Ascending aorta (tissue), 2 donors: ENCODE results near the gene DIDO1. TPM values are rescaled to one million over a fixed set of nuclear protein-coding genes. Genes with fewer than 3 reads are reported as not detected.

Experiments used
- DNase-seq, 2 donors: peaks; one replicate each; pipeline ENCODE4 v3.0.0-alpha.2; 2019; ENCODE audit warnings: low spot score in 2 of 2
- H3K27ac ChIP-seq, 2 donors: fragments of 200-600 bp; sonication (generic); one replicate each; pipeline ENCODE4 v1.5.1; 2016 to 2017; ENCODE audit warnings: mild to moderate bottlenecking in 1 of 2
- H3K27me3 ChIP-seq: fragments of 200-600 bp; sonication (generic); one replicate; pipeline ENCODE4 v1.5.1; 2017
- H3K36me3 ChIP-seq, 2 donors: fragments of 200-600 bp; sonication (generic); one replicate each; pipeline ENCODE4 v1.5.1; 2016
- H3K4me1 ChIP-seq, 2 donors: fragments of 200-600 bp; sonication (generic); one replicate each; pipeline ENCODE4 v1.5.1; 2016 to 2017; ENCODE audit warnings: mild to moderate bottlenecking in 1 of 2
- H3K4me3 ChIP-seq, 2 donors: fragments of 200-600 bp; sonication (generic); one replicate each; pipeline ENCODE4 v1.5.1; 2016 to 2017; ENCODE audit warnings: mild to moderate bottlenecking in 1 of 2
- H3K9me3 ChIP-seq, 2 donors: fragments of 200-600 bp; sonication (generic); one replicate each; pipeline ENCODE4 v1.5.1; 2016
- CTCF ChIP-seq, 3 experiments: fragments of 200-600 bp in 2 of 3; fragments of 450-650 bp in 1 of 3; sonication (generic) in 2 of 3; IDR thresholded peaks; one replicate each; pipeline ENCODE4 v1.5.1; 2016 to 2019; ENCODE audit warnings: antibody characterized with exemption in 3 of 3, mild to moderate bottlenecking in 1 of 3, moderate library complexity in 1 of 3
- intact Hi-C: fragments of 100-400 bp; cut with DNase I; formaldehyde crosslinking; loops from one replicate; pipeline ENCODE4 v1.15.1; 2023
- total RNA-seq: library from RNA; depleted of rRNA; stranded (reverse); fragments of >200 nt; gene quantifications from one replicate; pipeline ENCODE4 v1.1.0, GENCODE V29; 2016

Gene DIDO1
- total RNA-seq, 1 donor from 2014 or later = 42.4 TPM

GRCh38 chr20:62938105-62938888 is 12.0 kb upstream of the DIDO1 start, which contains the start of gene GID8:
Gene GID8, plus strand, starts transcription at chr20:62938147. Its CDS starts 3,356 bp downstream, at chr20:62941503.
- peaks cover 18 to 26% of the 10 kb centered on the region in 2 donors for H3K4me1 ChIP-seq
- peaks cover 11 to 12% of the 10 kb centered on the region in 2 donors for H3K36me3 ChIP-seq
- H3K27ac ChIP-seq = peak within 1 kb of the TSS; percentile 89 to 93
- no peaks in the 10 kb centered on the region for H3K9me3 ChIP-seq
- TF ChIP-seq CTCF (IDR thresholded peaks at IDR 0.05) = peak in 1 of 3 experiments; percentile 20
- H3K4me3 ChIP-seq = peak within 1 kb of the TSS; percentile 82 to 91
- intact Hi-C loops = loop anchor here (1.0 to 10.0 kb wide), 6 partner anchors 13 to 703 kb away; partner anchors contain the start of genes OSBPL2, SLC17A9, TCFL5 and YTHDF1
- H3K27me3 ChIP-seq = no peaks in the 10 kb centered on the region
- peak in 1 of 2 donors; percentile 76 for DNase-seq

- Histone ChIP-seq H3K4me1 (peaks cover 18 to 26% of the 10 kb centered on the region in 2 donors), H3K36me3 (peaks cover 5 to 6% of the 10 kb centered on the region in 2 donors), H3K4me3 (peak overlapping the region; percentile 82 to 91), H3K27ac (peak overlapping the region; percentile 89 to 93), H3K27me3 (no peaks in the 10 kb centered on the region), H3K9me3 (no peaks in the 10 kb centered on the region)
- peak; percentile 85 to 98 for DNase-seq
- no peak for TF ChIP-seq CTCF (IDR thresholded peaks at IDR 0.05)
- intact Hi-C loops = loop anchor here (1.0 to 10.0 kb wide), 8 partner anchors 8 to 703 kb away; partner anchors contain the start of genes OSBPL2, SLC17A9, TCFL5 and YTHDF1
Measured at GRCh38 chr20:62937268-62938104, 11.2 kb upstream of the DIDO1 start.

- DNase-seq = no peak
- Histone ChIP-seq H3K27ac (no peak overlapping the region), H3K4me1 (peaks cover 18 to 26% of the 10 kb centered on the region in 2 donors), H3K9me3 (no peaks in the 10 kb centered on the region), H3K4me3 (peak overlapping the region; percentile 82 to 91), H3K27me3 (no peaks in the 10 kb centered on the region), H3K36me3 (no peaks in the 10 kb centered on the region)
- intact Hi-C loops = loop anchor here (5.0 to 10.0 kb wide), 4 partner anchors 59 to 701 kb away; partner anchors contain the start of genes OSBPL2, TCFL5 and YTHDF1
- no peak for TF ChIP-seq CTCF (IDR thresholded peaks at IDR 0.05)
Measured at GRCh38 chr20:62935968-62936585, 9.8 kb upstream of the DIDO1 start.

- H3K27ac ChIP-seq = no peak overlapping the region
- H3K4me3 ChIP-seq = peak overlapping the region in 1 of 2 donors; percentile 91
- no peaks in the 10 kb centered on the region for H3K27me3 ChIP-seq
- no peak for DNase-seq
- no peak for TF ChIP-seq CTCF (IDR thresholded peaks at IDR 0.05)
- H3K36me3 ChIP-seq = no peaks in the 10 kb centered on the region
- peaks cover 18 to 26% of the 10 kb centered on the region in 2 donors for H3K4me1 ChIP-seq
- no peaks in the 10 kb centered on the region for H3K9me3 ChIP-seq
- intact Hi-C loops = loop anchor here (5.0 to 10.0 kb wide), 4 partner anchors 58 to 701 kb away; partner anchors contain the start of genes OSBPL2, TCFL5 and YTHDF1
Measured at GRCh38 chr20:62935204-62935967, 9.1 kb upstream of the DIDO1 start.
